NT2/D1 (cell line): Measurements from ENCODE around the gene OGN.

Experiments
- DNase-seq: peaks from one replicate; pipeline ENCODE4 v3.0.0-alpha.2; 2011; ENCODE audit warnings: low read depth, low spot score
- H3K27me3 ChIP-seq: 2 replicates; pipeline ENCODE4 v1.6.0; 2011; ENCODE audit warnings: mild to moderate bottlenecking; ENCODE audit not compliant: insufficient read length, insufficient read depth
- H3K36me3 ChIP-seq: 2 replicates; pipeline ENCODE4 v1.6.1; 2011; ENCODE audit warnings: mild to moderate bottlenecking, low read length, mixed read lengths; ENCODE audit not compliant: insufficient read depth, insufficient read length
- H3K4me1 ChIP-seq: 2 replicates; pipeline ENCODE4 v1.5.1; 2011; ENCODE audit not compliant: insufficient read depth, insufficient read length
- H3K4me3 ChIP-seq: 2 replicates; pipeline ENCODE4 v1.5.1; 2011; ENCODE audit warnings: low read depth; ENCODE audit not compliant: insufficient read length
- H3K9ac ChIP-seq: 2 replicates; pipeline ENCODE4 v1.6.0; 2011; ENCODE audit warnings: low read depth; ENCODE audit not compliant: insufficient read length
- H3K9me3 ChIP-seq: 2 replicates; pipeline ENCODE4 v1.5.1; 2011; ENCODE audit warnings: mild to moderate bottlenecking, low read length; ENCODE audit not compliant: insufficient read depth
- SUZ12 ChIP-seq: IDR thresholded peaks from 2 replicates; pipeline ENCODE4 v1.6.1; 2011; ENCODE audit not compliant: insufficient read length, insufficient read depth; ENCODE audit errors: extremely low read depth
- YY1 ChIP-seq: IDR thresholded peaks from 2 replicates; pipeline ENCODE4 v1.6.1; 2011; ENCODE audit not compliant: insufficient read length, insufficient read depth
- ZNF274 ChIP-seq: IDR thresholded peaks from 2 replicates; pipeline ENCODE4 v1.6.1; 2011; ENCODE audit warnings: mild to moderate bottlenecking, low read depth, low read length

OGN gene

DNA sequence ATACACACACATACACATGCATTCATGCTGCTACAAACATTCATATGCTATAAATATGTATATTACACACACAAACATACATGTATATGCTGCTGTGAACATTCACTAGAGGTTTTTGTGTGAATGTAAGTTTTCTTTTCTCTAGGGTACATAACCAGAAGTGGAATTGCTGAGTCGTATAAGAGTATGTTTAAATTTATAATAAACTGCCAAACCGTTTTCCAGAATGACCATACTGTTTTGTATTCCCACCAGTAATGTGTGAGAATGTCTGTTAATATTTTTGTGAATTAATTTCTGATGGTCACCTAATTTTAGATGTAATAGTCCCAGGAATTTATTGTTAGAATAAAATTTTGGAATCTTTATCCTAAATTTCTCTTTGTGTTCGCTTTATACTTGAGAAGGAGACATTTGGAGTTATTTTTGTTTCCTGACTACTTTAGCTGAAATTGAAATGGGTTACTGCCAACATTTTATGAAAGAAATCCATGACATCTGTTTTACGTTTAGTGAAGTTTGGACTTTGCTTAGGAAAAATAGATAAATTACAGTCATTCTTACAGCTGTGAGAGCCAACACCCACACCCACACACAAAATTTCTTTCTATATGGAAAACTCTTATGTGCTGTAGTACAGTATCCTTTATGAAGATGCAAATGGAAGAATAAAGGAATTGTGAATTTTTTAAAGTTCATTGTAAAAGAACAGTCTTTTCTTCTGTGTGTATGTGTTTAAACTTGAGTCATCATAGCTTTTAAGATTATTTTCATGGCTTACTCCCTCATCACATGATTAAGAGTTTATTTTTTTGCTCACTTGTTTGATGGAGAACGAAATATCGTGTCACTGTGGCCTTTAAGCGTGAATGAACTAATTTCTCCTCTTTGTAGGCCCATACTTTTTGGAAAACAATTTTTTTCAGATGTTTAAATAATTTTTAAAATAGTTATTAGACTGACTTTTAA lies 54.3 kb downstream of the OGN start:
- TF ChIP-seq YY1 (no peak), ZNF274 (no peak), SUZ12 (no peak)
- no peak for DNase-seq
- H3K36me3 ChIP-seq: peaks cover 8% of the 10 kb centered on the region
- peaks cover 10% of the 10 kb centered on the region; the same call in 1 of the 2 replicates for H3K9me3 ChIP-seq
- H3K27me3 ChIP-seq: no peaks in the 10 kb centered on the region
- no peak overlapping the region for H3K4me3 ChIP-seq
- no peaks in the 10 kb centered on the region for H3K4me1 ChIP-seq
- H3K9ac ChIP-seq: no peak overlapping the region

DNA sequence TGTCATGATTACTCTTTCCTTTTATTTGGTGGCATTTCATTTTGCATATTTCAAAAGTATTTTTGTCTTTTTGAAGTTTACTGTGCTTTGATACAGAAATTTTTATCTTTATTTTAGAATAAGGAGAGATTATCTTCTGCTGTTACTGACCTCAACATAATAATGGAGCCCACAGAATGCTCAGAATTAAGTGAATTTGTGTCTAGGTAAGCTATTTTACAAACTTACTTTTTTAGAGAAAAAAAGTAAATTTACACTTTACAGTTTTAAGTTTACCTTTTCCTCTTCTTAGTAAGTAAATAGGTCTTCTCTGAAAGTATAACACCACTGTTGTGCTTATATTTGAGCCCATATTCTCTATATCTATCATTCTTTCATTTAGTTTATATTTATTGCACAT lies 58.8 kb downstream of the OGN start:
- no peak overlapping the region for H3K4me3 ChIP-seq
- DNase-seq: no peak
- H3K36me3 ChIP-seq: peaks cover 7% of the 10 kb centered on the region
- peaks cover 7% of the 10 kb centered on the region; the same call in 1 of the 2 replicates for H3K9me3 ChIP-seq
- no peak for TF ChIP-seq YY1
- TF ChIP-seq ZNF274: no peak
- TF ChIP-seq SUZ12: no peak
- no peaks in the 10 kb centered on the region for H3K27me3 ChIP-seq
- no peaks in the 10 kb centered on the region for H3K4me1 ChIP-seq
- no peak overlapping the region for H3K9ac ChIP-seq

DNA sequence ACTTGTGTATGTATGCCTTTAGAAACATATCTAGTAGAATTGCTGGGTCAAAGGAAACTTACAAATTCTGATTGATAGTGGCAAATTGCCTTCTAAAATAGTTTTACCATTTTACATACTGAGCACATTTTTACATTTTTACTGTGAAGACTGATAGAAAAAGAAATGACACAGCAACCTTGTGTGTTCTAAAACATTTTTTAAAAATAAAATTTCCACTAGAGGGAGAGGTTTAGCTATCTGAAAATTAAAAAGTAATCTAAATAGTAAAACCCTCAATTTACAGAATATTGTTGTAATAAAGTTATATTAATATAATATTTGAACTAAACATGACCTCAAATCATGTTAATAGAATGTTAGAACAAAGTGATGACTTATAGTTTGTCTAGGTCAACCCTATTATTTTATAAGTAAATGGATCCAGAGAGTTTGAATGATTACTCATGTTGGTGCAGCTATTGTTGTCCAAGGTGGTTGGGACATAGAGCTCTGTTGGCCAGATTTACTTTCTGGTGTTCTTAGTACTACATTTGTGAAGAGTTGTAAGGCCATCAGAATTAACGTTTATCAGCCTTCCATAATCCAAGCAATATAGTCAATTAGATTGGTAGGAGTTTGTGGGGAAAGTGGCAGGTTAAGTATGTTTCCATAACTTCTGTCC lies 61.4 kb downstream of the OGN start:
- H3K36me3 ChIP-seq: peaks cover 31% of the 10 kb centered on the region
- no peaks in the 10 kb centered on the region for H3K27me3 ChIP-seq
- no peak overlapping the region for H3K4me3 ChIP-seq
- H3K4me1 ChIP-seq: no peaks in the 10 kb centered on the region
- peaks cover 7% of the 10 kb centered on the region; the same call in 1 of the 2 replicates for H3K9me3 ChIP-seq
- H3K9ac ChIP-seq: no peak overlapping the region
- no peak for TF ChIP-seq YY1
- DNase-seq: no peak

DNA sequence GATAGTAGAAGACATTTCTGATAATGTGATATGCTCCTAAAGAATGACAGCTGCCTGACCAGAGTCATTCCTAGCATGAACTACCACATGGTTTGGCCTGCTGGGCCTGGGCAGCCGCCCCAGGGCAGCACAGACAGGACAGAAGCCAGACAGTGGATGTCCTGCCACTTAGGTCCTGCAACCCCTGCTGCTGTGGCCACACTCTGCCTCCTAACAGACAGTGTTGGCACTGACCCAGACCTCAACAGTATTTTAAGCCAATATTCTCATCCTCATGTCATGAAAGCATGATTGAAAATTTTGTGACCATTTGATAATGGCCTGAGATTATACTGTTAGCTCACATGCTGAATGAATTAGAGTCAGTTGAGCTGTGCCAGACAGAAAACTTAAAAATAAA lies 62.8 kb downstream of the OGN start:
- H3K36me3 ChIP-seq: peaks cover 40% of the 10 kb centered on the region
- no peak for DNase-seq
- H3K4me1 ChIP-seq: no peaks in the 10 kb centered on the region
- H3K27me3 ChIP-seq: no peaks in the 10 kb centered on the region
- no peak overlapping the region for H3K4me3 ChIP-seq
- H3K9ac ChIP-seq: no peak overlapping the region
- peaks cover 7% of the 10 kb centered on the region; the same call in 1 of the 2 replicates for H3K9me3 ChIP-seq
- TF ChIP-seq ZNF274 (no peak), YY1 (no peak), SUZ12 (no peak)

DNA sequence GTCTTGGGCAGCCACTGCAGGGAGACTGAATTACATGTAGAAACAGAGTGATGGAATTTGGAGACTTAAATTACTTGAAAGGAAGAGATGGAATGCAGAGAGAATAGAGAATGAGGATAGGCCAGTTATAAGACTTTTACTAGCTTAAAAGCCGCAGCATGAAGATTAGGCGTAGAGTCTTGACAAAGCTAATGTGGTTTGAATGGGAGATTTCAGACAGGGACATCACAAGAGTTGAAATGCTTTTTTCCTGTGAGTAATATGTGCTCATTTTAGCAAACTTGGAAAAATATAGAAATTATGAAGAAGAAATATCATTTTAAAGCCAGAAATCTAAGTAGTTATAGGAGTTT lies 71.1 kb downstream of the OGN start:
- Histone ChIP-seq H3K36me3 (peaks cover 20% of the 10 kb centered on the region), H3K4me3 (no peak overlapping the region), H3K27me3 (no peaks in the 10 kb centered on the region), H3K9ac (no peak overlapping the region), H3K9me3 (no peaks in the 10 kb centered on the region), H3K4me1 (no peaks in the 10 kb centered on the region)
- DNase-seq: no peak
- no peak for TF ChIP-seq YY1
- TF ChIP-seq ZNF274: no peak
